HG02981 (cell line): Measurements from ENCODE around the gene AKR7A2.

Source experiments
- ATAC-seq: cut with Tn5 transposase; IDR thresholded peaks from one replicate; pipeline ENCODE4 v1.9.1; 2021; ENCODE audit warnings: mild to moderate bottlenecking, moderate library complexity; ENCODE audit not compliant: unreplicated experiment

AKR7A2 gene

GRCh38 chr1:19343617-19344350 is 31.8 kb upstream of the AKR7A2 start:
- no peak for ATAC-seq

GRCh38 chr1:19342894-19343616 is 31.1 kb upstream of the AKR7A2 start:
- ATAC-seq = no peak

GRCh38 chr1:19342062-19342750 is 30.3 kb upstream of the AKR7A2 start:
- ATAC-seq = no peak

- no peak for ATAC-seq
These were observed 29.5 kb upstream of the AKR7A2 start for GRCh38 chr1:19341201-19342061.

- no peak for ATAC-seq
These were observed 28.5 kb upstream of the AKR7A2 start for GRCh38 chr1:19340387-19340937.

- ATAC-seq = no peak
These were observed 27.4 kb upstream of the AKR7A2 start for GRCh38 chr1:19339214-19339861.

GRCh38 chr1:19338323-19338762 is 26.4 kb upstream of the AKR7A2 start:
- ATAC-seq = no peak

- ATAC-seq = no peak
These were observed 25.3 kb upstream of the AKR7A2 start for GRCh38 chr1:19337289-19337688.

GRCh38 chr1:19336543-19336942 is 24.6 kb upstream of the AKR7A2 start:
- no peak for ATAC-seq

- ATAC-seq = no peak
These were observed 21.8 kb upstream of the AKR7A2 start for GRCh38 chr1:19333587-19334354.

GRCh38 chr1:19332832-19333231 is 20.9 kb upstream of the AKR7A2 start:
- no peak for ATAC-seq

GRCh38 chr1:19331262-19331878 is 19.4 kb upstream of the AKR7A2 start:
- ATAC-seq = no peak

- no peak for ATAC-seq
These were observed 18.6 kb upstream of the AKR7A2 start for GRCh38 chr1:19330449-19331135.

- ATAC-seq = no peak
These were observed 17.7 kb upstream of the AKR7A2 start for GRCh38 chr1:19329611-19330010.

- no peak for ATAC-seq
These were observed 17.2 kb upstream of the AKR7A2 start for GRCh38 chr1:19329188-19329587.

GRCh38 chr1:19328486-19328885 is 16.5 kb upstream of the AKR7A2 start:
- ATAC-seq = no peak

GRCh38 chr1:19327736-19328135 is 15.8 kb upstream of the AKR7A2 start:
- ATAC-seq = no peak

GRCh38 chr1:19327301-19327700 is 15.4 kb upstream of the AKR7A2 start:
- ATAC-seq = no peak
